ENCODE measurements around the gene HACD3.
"Not testable (repeated sequence)": the region's sequence is repeated elsewhere in the genome, so short reads cannot be mapped to it uniquely, and the experiment has no call there.

Gene HACD3

DNA sequence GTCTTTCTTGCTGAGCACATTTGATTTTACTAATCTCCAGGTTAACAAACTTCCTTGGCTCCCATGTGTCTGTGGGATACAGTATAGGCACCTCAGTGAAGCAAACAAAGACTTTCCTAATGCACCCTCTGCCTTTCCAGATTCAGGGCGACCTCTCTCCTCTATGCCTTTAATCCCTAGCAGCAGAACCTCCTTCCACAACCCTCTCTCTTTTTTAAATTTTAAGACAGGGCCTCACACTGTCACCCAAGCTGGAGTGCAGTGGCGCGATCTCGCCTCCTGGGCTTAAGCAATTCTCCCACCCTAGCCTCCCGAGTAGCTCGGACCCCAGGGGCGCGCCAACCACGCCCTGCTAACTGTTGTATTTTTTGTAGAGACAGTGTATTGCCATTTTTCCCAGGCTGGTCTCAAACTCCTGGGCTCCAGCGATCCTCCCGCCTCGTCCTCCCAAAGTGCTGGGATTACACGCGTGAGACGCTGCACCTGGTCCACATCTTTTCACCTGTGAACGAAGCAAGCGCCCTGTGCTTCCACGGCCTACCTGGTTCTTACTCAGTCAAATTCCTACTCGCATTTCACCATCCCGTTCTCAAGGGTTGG lies 1.7 kb upstream of the HACD3 start:
- peak overlapping the region in 1 of 2 donors; percentile 96 for H3K27ac Mint-ChIP-seq
- peaks cover 8% of the 10 kb centered on the region for H3K36me3 Mint-ChIP-seq (ENCODE audit: insufficient read depth)
- no peak overlapping the region for H3K4me3 Mint-ChIP-seq
- peaks cover 8 to 19% of the 10 kb centered on the region in 2 donors for H3K4me1 Mint-ChIP-seq (ENCODE audit: low read depth in 2 of 2)
- H3K9me3 Mint-ChIP-seq: no peaks in the 10 kb centered on the region
- ATAC-seq (replicated peaks): no peak
- no peak for DNase-seq
- H3K27me3 Mint-ChIP-seq: no peaks in the 10 kb centered on the region

DNA sequence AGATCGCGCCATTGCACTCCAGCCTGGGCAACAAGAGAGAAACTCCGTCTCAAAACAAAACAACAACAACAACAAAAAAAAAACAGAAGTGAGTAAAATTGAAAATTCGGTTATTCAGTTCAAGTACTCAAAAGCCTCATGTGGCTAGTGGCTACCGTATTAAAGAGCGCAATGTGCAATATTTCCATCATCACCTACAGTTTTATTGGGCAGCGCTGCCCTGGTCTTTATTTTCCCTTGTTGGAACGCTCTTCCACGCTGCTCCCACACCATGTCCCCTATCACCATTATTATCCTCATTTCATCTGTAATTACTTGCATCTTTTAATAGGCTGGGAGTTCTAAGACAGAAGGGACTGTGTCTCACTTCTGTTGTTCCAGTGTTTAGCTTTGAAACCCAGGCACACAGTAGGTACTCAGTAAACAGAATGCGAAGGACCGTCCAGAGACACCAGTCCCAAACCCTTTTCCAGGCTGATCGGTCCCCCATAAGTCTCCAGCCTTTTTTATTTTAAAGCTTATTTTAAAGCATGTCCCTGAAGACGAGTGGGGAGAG lies 423 bp upstream of the HACD3 start:
- ATAC-seq (replicated peaks) (no peak), DNase-seq (no peak)
- H3K4me1 Mint-ChIP-seq (ENCODE audit: low read depth in 2 of 2): peaks cover 17 to 24% of the 10 kb centered on the region in 2 donors
- no peaks in the 10 kb centered on the region for H3K27me3 Mint-ChIP-seq
- H3K27ac Mint-ChIP-seq: peak overlapping the region; percentile 87 to 96
- peak overlapping the region; percentile 78 to 85 for H3K4me3 Mint-ChIP-seq
- H3K36me3 Mint-ChIP-seq (ENCODE audit: insufficient read depth): peaks cover 8% of the 10 kb centered on the region
- H3K9me3 Mint-ChIP-seq: no peaks in the 10 kb centered on the region

DNA sequence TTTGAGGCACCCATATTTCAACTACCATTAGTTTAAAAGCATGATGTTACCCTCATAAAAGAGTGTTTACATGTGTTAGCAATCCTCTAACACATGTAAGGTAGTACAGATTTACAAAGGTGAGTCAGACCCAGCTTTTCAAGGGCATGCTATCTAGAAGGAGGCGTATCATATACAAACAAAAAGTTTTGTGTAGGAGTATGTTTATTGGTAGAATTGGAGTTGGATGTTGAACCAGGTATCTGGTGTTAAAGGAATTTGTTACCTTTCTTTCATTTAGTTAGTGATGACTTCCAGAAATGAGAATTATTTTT lies 2.4 kb downstream of the HACD3 start:
- Mint-ChIP-seq H3K4me1 (ENCODE audit: low read depth in 2 of 2) (peaks cover 17 to 33% of the 10 kb centered on the region in 2 donors), H3K27me3 (no peaks in the 10 kb centered on the region), H3K27ac (no peak overlapping the region), H3K9me3 (no peaks in the 10 kb centered on the region), H3K4me3 (peak overlapping the region in 1 of 2 donors; percentile 78), H3K36me3 (ENCODE audit: insufficient read depth) (peaks cover 8% of the 10 kb centered on the region)
- ATAC-seq (replicated peaks) (no peak), DNase-seq (no peak)

DNA sequence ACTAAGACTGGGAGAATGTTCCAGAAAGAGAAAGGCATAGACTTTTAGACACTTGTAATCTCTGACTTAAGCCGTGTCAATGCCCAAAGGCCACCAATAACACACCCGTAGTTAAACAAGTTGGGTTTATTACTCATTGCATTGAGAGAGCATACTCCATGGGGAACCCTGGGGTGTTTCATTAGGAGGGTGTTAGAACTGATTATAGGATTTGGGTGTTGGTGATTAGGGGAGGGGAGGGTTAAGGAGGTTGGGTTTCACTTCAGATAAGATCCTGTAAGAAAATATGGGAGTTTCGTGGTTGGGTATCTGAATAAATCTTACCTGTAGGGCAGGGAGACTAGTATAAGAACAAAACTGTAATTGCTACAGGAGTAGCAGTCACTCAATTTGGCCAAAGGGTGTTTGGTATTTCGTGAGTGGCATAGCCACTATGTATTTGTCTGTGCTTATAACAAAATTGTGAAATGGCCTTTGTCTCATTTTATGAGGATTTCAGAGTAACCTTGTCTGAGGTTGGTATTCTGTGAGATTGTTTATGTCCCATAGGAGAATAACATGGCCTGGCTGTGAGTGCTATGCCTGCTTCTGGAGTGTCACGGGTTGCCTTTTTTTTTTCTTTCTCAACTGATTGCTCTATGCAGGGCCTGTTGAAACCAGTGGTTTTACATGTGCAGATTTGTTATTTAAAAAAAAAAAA lies 2.9 kb downstream of the HACD3 start:
- Mint-ChIP-seq H3K36me3 (ENCODE audit: insufficient read depth) (peaks cover 8% of the 10 kb centered on the region), H3K27me3 (no peaks in the 10 kb centered on the region), H3K4me3 (no peak overlapping the region), H3K9me3 (no peaks in the 10 kb centered on the region), H3K4me1 (ENCODE audit: low read depth in 2 of 2) (peaks cover 17 to 36% of the 10 kb centered on the region in 2 donors), H3K27ac (no peak overlapping the region)
- ATAC-seq (replicated peaks): no peak
- no peak for DNase-seq

DNA sequence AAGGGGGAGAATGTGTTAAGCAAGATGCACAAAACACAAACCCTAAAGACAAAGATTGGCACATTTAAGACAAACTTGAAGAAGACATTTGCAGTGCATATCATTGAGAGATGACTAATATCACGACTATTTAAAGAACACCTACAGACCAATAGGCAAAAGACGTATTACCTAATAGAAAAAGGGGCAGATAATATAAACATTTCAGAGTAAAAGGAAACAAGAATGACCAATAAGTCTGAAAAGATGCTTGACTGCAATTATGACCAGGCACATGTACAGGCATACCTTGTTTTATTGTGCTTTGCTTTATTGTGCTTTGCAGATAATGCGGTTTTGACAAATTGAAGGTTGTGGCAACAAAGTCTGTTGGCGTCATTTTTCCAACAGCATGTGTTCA lies 4.9 kb downstream of the HACD3 start:
- ATAC-seq (replicated peaks): no peak
- no peak overlapping the region for H3K4me3 Mint-ChIP-seq
- H3K27me3 Mint-ChIP-seq: no peaks in the 10 kb centered on the region
- H3K36me3 Mint-ChIP-seq (ENCODE audit: insufficient read depth): no peaks in the 10 kb centered on the region
- H3K9me3 Mint-ChIP-seq: no peaks in the 10 kb centered on the region
- no peak overlapping the region for H3K27ac Mint-ChIP-seq
- peaks cover 12 to 32% of the 10 kb centered on the region in 2 donors for H3K4me1 Mint-ChIP-seq (ENCODE audit: low read depth in 2 of 2)
- DNase-seq: no peak

DNA sequence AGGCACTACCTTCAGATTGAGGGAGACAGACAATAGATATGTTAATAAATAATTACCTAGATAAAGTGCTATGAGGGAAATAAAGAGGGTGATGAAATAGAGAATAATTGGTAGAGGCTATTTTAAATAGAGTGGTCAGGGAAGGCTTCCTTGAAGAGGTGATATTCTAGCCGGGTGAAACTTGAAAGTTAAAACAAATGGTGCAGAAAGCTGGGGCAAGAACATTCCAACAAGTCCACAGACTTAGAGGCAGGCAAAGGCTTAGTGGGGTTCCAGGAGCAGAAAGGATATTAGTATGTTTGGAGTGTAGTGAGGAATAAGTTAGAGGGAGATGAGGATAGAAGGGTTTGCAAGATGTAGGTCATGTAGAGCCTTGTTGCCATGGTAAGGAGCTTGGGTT lies 10.1 kb downstream of the HACD3 start:
- no peaks in the 10 kb centered on the region for H3K36me3 Mint-ChIP-seq (ENCODE audit: insufficient read depth)
- no peaks in the 10 kb centered on the region for H3K9me3 Mint-ChIP-seq
- ATAC-seq (replicated peaks) (no peak), DNase-seq (no peak)
- peaks cover 5 to 21% of the 10 kb centered on the region in 2 donors for H3K4me1 Mint-ChIP-seq (ENCODE audit: low read depth in 2 of 2)
- H3K27ac Mint-ChIP-seq: no peak overlapping the region
- no peak overlapping the region for H3K4me3 Mint-ChIP-seq
- no peaks in the 10 kb centered on the region for H3K27me3 Mint-ChIP-seq

DNA sequence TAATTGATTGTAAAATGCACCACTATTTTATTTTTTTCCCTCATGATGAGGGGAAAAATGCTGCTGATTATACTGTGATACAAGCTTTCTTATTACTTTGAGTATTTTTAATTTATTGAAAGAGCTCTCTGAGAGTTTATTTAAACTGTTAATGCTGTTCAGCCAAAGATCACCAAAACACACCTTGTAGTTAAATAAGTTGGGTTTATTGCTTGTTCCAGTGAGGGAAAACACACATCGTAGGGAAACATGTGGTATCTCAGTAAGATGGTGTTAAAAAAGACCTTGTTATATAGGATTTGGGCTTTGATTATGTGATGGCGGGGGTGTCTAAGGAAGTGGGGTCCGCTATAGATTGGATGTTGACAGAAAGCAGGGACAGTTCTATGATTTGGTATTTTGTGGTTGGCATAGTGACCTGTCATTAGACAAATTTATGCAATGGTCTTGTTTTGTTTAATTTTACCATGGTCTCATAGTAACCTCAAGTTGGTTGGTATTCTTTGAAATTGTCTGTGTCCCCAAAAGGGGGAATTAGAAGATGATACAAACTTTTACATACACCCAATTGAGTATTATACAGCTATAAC lies 11.1 kb downstream of the HACD3 start:
- Mint-ChIP-seq H3K36me3 (ENCODE audit: insufficient read depth) (no peaks in the 10 kb centered on the region), H3K4me3 (no peak overlapping the region), H3K27ac (no peak overlapping the region), H3K9me3 (no peaks in the 10 kb centered on the region), H3K27me3 (no peaks in the 10 kb centered on the region), H3K4me1 (ENCODE audit: low read depth in 2 of 2) (peaks cover 5 to 20% of the 10 kb centered on the region in 2 donors)
- no peak for DNase-seq
- ATAC-seq (replicated peaks): no peak

DNA sequence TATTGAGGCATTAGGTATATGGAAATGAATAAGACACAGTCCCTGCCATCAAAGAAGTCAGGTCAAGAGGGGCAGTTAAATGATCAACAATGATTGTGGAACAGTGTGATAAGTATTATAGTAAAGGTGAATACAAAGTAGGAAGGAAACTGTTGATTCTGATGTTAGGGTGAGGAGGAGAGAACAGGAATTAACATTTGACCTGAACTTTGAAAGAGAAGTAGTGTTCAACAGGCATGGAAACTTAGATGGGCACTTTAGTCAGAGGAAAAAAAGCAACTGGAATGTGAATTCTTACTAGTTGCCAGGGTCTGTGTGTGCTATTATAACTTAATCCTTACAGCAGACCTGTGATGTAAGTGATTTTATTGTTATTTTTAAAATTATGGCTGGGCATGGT lies 17.6 kb downstream of the HACD3 start:
- no peaks in the 10 kb centered on the region for H3K9me3 Mint-ChIP-seq
- no peaks in the 10 kb centered on the region for H3K36me3 Mint-ChIP-seq (ENCODE audit: insufficient read depth)
- no peak overlapping the region for H3K27ac Mint-ChIP-seq
- ATAC-seq (replicated peaks): no peak
- DNase-seq: no peak
- H3K4me1 Mint-ChIP-seq (ENCODE audit: low read depth in 2 of 2): peaks cover 2 to 27% of the 10 kb centered on the region in 2 donors
- H3K4me3 Mint-ChIP-seq: no peak overlapping the region
- no peaks in the 10 kb centered on the region for H3K27me3 Mint-ChIP-seq

DNA sequence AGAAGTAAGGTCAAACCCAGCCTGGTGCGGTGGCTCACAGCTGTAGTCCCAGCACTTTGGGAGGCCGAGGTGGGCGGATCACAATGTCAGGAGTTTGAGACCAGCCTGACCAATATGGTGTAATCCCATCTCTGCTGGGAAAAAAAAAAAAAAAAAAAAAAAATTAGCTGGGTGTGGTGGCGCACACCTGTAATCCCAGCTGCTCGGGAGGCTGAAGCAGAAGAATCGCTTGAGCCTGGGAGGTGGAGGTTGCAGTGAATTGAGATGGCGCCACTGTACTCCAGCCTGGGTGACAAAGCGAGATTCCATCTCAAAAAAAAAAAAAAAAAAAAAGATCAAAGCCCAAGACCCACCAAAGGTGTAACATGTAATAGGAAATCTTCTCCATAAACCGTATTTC lies 19.0 kb downstream of the HACD3 start:
- peaks cover 2 to 24% of the 10 kb centered on the region in 2 donors for H3K4me1 Mint-ChIP-seq (ENCODE audit: low read depth in 2 of 2)
- ATAC-seq (replicated peaks): not testable (repeated sequence)

DNA sequence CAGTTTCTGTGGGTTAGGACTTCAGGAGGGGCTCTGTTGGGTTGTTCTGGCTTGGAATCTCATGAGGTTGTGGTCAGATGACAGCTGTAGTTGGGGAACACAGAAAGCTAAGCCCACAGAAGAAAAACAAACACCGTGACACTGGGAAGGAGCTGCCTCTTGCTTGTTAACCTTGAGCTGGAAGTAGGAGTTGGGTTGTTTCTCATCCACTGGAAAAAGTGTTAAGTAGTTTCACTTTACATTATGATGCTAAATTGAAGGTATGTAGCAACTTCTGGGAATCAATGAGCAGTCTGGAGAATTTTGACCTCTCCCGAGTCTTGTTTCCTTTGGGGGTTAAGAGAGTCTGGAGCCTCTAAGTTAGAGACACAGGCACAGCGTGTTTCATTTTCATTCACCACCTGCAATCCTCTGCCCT lies 20.4 kb downstream of the HACD3 start:
- Mint-ChIP-seq H3K27ac (peak overlapping the region in 1 of 2 donors; percentile 75), H3K9me3 (no peaks in the 10 kb centered on the region), H3K27me3 (no peaks in the 10 kb centered on the region), H3K4me1 (ENCODE audit: low read depth in 2 of 2) (peaks cover 2 to 24% of the 10 kb centered on the region in 2 donors), H3K4me3 (no peak overlapping the region), H3K36me3 (ENCODE audit: insufficient read depth) (peaks cover 14% of the 10 kb centered on the region)
- ATAC-seq (replicated peaks) (no peak), DNase-seq (no peak)

More for the DNA sequence above, 19.0 kb downstream of the HACD3 start:
- not testable (repeated sequence) for H3K36me3 Mint-ChIP-seq (ENCODE audit: insufficient read depth); H3K4me3 Mint-ChIP-seq; DNase-seq; H3K9me3 Mint-ChIP-seq; H3K27me3 Mint-ChIP-seq
- H3K27ac Mint-ChIP-seq: peak overlapping the region in 1 of 2 donors; percentile 44

DNA sequence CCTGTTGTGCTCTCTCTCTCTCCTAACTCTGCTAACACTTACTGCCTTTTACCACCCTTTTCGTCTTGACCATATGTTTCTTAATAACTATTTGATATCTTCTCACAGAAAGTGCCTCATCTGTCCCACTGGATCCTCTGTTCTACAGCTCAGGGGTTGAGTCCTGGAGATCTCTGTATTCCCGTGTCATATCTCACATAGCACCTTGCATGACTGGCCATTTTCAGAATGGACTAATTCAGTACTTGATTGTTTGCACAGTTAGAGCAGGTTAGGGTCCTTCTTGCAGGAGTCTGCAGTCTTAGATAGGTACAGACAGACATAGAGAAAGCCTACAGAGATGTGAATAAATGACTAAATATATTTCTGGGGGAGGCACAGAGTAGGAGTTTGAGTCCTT lies 20.9 kb downstream of the HACD3 start:
- Mint-ChIP-seq H3K4me1 (ENCODE audit: low read depth in 2 of 2) (peaks cover 2 to 21% of the 10 kb centered on the region in 2 donors), H3K27me3 (no peaks in the 10 kb centered on the region), H3K36me3 (ENCODE audit: insufficient read depth) (peaks cover 16% of the 10 kb centered on the region), H3K9me3 (no peaks in the 10 kb centered on the region), H3K27ac (peak overlapping the region in 1 of 2 donors; percentile 75), H3K4me3 (no peak overlapping the region)
- no peak for DNase-seq
- no peak for ATAC-seq (replicated peaks)

DNA sequence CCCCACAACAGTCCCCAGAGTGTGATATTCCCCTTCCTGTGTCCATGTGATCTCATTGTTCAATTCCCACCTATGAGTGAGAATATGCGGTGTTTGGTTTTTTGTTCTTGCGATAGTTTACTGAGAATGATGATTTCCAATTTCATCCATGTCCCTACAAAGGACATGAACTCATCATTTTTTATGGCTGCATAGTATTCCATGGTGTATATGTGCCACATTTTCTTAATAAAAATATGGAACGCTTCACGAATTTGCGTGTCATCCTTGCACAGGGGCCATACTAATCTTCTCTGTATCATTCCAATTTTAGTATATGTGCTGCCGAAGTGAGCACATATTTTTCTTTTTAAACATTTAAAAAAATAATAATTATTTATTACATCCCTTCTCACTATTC lies 22.6 kb downstream of the HACD3 start:
- H3K36me3 Mint-ChIP-seq (ENCODE audit: insufficient read depth): peaks cover 26% of the 10 kb centered on the region
- not testable (repeated sequence) for H3K9me3 Mint-ChIP-seq

DNA sequence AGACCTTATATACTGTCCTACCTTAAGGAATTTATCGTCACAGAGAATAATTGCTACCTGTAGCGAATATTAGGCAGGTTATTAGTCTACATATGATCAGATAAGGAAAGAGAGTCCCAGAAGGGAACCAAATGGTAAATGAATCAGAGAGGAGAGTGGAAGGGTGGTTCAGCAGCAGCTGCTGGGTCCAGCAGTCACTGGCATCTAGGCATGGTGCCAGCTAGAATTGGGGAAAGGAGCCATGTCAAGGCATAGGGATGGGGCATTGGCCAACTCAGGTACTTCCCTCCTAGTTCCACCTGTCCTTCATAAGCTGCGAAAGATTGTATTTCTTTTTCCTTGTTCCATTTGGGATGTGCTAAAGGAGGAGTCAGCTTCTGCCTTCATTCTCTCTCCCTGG lies 23.4 kb downstream of the HACD3 start:
- no peak for ATAC-seq (replicated peaks)
- no peak for DNase-seq
- H3K27me3 Mint-ChIP-seq: no peaks in the 10 kb centered on the region
- H3K36me3 Mint-ChIP-seq (ENCODE audit: insufficient read depth): peaks cover 32% of the 10 kb centered on the region
- H3K9me3 Mint-ChIP-seq: no peaks in the 10 kb centered on the region
- H3K27ac Mint-ChIP-seq: peak overlapping the region in 1 of 2 donors; percentile 4
- peaks cover 2 to 15% of the 10 kb centered on the region in 2 donors for H3K4me1 Mint-ChIP-seq (ENCODE audit: low read depth in 2 of 2)
- H3K4me3 Mint-ChIP-seq: no peak overlapping the region

More for the DNA sequence above, 22.6 kb downstream of the HACD3 start:
- H3K27me3 Mint-ChIP-seq; ATAC-seq (replicated peaks); H3K4me3 Mint-ChIP-seq; H3K27ac Mint-ChIP-seq; DNase-seq: not testable (repeated sequence)
- H3K4me1 Mint-ChIP-seq (ENCODE audit: low read depth in 2 of 2): peaks cover 2 to 18% of the 10 kb centered on the region in 2 donors

DNA sequence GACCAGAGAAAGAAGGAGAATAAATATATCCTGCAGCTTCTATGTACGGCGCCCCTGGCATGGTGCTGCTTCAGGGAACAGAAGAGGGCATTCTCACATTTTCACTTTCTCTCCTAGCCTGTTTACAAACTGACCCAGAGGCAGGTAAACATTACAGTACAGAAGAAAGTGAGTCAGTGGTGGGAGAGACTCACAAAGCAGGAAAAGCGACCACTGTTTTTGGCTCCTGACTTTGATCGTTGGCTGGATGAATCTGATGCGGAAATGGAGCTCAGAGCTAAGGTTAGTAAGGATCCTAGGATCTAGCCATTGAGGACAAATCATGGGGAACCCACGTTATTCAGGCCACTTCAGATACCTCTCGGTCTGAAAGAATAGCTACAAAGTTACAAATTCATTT lies 26.4 kb downstream of the HACD3 start:
- DNase-seq (no peak), ATAC-seq (replicated peaks) (no peak)
- Mint-ChIP-seq H3K36me3 (ENCODE audit: insufficient read depth) (peaks cover 41% of the 10 kb centered on the region), H3K9me3 (no peaks in the 10 kb centered on the region), H3K27me3 (no peaks in the 10 kb centered on the region), H3K27ac (peak overlapping the region in 1 of 2 donors; percentile 80), H3K4me1 (ENCODE audit: low read depth in 2 of 2) (no peaks in the 10 kb centered on the region), H3K4me3 (no peak overlapping the region)
